HG02759 (cell line): ENCODE measurements around the gene ZNF74.
A peak's percentile ranks its signal among the peaks of the same experiment; 100 is the strongest.
"Not testable (repeated sequence)": the region's sequence is repeated elsewhere in the genome, so short reads cannot be mapped to it uniquely, and the experiment has no call there.

ENCODE experiments used
- ATAC-seq: cut with Tn5 transposase; IDR thresholded peaks from one replicate; pipeline ENCODE4 v1.9.1; 2021; ENCODE audit warnings: mild to moderate bottlenecking, moderate library complexity; ENCODE audit not compliant: unreplicated experiment

Gene ZNF74

DNA sequence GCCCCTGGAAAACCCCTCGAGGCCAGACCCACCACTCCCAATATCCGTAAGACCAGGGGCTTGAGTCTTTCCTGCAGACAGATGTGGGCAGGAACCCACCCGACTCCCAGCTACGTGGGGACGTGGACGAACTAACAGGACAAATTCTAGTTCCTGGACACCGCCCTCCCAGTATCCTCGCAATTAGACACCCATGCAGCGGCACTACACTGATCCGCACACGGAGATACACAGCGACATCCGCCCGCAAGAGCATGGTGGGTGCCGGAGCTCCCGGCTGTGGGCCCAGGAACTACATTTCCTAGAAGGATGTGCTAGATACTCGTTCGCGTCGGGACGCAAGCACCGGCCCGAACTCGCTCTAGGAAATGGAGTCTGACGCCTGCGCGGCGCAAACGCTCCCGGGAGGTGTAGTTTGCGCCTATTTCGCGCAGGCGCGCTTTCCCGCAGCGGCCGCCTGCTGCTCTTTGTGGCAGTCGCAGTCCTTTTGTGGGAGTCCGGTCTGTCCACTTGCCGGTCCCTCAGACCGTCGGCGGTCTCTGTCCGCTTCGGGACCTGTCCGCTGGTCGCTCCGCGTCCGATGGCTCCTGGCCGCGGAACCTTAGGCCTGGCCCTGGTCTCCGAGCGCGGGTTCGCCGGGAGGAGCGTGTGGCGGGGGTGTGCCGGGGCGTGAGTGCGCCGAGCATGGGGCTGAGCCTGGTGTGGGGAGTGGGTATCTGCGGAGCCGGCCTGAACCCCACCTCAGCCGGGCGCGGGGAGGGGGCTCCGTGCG, at the start of gene ZNF74:
ZNF74 (plus strand) TSS at position 447 of the 772 bp plus-strand sequence. CDS start 478 bp downstream, outside the sequence.
- peak; percentile 80 for ATAC-seq

DNA sequence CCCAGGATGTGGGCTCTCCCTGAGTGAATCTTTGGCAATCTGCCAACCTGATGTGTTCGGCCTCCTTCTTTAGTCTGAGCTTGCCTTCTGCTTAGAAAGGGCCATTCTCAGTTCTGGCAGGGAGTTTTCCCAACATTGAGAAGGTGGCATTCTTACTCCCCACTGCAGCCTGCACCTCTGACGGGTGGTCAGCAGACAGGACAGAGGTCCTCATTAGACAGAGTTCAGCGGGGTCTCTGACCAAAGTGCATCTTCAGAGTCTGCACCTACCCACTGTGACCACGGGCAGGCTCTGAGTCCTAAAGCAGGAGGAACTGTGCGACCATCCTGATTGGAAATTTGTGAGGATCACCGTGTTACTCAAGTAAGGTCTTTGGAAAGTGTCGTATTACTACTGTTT, 47.4 kb upstream of the ZNF74 start:
- not testable (repeated sequence) for ATAC-seq

DNA sequence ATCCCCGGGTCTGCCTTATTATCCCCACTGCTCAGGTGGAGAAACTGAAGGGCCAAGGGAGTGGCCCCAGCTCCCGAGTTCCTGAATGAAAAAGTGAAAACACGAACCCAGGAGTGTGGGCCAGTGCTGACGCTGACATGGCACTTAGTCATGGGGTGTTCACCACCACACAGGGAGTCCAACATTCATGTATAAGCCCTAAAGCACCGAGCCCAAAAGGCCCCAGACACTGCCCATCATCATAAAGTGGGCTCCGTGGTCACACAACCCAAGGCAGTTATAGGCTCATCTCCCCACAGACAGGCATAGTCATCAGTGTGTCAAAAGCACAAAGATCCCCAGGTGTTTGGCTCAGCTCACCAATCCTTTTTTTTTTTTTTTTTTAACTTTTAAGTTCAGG, 41.4 kb upstream of the ZNF74 start:
- not testable (repeated sequence) for ATAC-seq

DNA sequence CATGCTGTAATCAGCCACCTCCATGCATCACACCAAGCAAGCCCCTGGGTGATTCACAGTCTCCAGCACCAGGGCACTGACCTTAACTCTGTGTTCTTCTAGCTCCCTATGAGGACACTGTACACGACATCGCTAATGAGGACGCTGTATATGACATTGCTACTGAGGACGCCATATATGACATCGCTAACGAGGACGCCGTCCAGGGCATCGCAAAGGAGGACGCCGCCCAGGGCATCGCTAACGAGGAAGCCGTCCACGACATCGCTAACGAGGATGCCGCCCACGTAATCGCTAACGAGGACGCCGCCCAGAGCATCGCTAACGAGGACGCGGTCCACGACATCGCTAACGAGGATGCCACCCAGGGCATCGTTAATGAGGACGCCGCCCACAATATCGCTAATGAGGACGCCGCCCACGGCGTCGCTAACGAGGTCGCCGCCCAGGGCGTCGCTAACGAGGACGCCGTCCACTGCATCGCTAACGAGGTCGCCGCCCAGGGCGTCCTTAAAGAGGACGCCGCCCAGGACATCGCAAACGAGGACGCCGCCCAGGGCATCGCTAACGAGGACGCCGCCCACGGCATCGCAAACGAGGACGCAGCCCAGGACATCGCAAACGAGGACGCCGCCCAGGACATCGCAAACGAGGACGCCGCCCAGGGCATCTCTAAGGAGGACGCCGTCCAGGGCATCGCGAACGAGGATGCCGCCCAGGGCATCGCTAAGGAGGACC, 39.5 kb upstream of the ZNF74 start:
- no peak for ATAC-seq

DNA sequence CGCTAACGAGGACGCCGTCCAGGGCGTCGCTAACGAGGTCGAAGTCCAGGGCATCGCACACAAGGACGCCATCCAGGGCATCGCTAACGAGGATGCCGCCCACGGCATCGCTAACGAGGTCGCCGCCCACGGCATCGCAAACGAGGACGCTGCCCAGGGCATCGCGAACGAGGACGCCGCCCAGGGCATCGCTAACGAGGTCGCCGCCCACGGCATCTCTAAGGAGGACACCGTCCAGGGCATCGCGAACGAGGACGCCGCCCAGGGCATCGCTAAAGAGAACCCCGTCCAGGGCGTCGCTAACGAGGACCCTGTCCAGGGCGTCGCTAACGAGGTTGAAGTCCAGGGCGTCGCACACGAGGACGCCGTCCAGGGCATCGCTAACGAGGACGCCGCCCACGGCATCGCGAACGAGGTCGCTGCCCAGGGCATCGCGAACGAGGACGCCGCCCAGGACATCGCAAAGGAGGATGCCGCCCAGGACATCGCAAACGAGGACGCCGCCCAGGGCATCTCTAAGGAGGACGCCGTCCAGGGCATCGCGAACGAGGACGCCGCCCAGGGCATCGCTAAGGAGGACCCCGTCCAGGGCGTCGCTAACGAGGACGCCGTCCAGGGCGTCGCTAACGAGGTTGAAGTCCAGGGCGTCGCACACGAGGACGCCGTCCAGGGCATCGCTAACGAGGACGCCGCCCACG, 37.9 kb upstream of the ZNF74 start:
- not testable (repeated sequence) for ATAC-seq

DNA sequence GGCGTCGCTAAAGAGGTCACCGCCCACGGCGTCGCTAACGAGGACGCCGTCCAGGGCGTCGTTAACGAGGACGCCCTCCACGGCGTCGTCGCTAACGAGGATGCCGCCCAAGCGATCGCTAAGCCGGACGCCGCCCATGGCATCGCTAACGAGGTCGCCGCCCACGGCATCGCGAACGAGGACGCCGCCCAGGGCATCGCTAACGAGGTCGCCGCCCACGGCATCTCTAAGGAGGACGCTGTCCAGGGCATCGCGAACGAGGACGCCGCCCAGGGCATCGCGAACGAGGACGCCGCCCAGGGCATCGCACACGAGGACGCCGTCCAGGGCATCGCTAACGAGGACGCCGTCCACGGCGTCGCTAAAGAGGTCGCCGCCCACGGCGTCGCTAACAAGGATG, 37.0 kb upstream of the ZNF74 start:
- ATAC-seq = not testable (repeated sequence)

DNA sequence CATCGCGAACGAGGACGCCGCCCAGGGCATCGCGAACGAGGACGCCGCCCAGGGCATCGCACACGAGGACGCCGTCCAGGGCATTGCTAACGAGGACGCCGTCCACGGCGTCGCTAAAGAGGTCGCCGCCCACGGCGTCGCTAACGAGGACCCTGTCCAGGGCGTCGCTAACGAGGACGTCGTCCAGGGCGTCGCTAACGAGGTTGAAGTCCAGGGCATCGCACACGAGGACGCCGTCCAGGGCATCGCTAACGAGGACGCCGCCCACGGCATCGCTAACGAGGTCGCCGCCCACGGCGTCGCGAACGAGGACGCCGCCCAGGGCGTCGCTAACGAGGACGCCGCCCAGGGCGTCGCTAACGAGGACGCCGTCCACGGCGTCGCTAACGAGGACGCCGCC, 36.0 kb upstream of the ZNF74 start:
- not testable (repeated sequence) for ATAC-seq

DNA sequence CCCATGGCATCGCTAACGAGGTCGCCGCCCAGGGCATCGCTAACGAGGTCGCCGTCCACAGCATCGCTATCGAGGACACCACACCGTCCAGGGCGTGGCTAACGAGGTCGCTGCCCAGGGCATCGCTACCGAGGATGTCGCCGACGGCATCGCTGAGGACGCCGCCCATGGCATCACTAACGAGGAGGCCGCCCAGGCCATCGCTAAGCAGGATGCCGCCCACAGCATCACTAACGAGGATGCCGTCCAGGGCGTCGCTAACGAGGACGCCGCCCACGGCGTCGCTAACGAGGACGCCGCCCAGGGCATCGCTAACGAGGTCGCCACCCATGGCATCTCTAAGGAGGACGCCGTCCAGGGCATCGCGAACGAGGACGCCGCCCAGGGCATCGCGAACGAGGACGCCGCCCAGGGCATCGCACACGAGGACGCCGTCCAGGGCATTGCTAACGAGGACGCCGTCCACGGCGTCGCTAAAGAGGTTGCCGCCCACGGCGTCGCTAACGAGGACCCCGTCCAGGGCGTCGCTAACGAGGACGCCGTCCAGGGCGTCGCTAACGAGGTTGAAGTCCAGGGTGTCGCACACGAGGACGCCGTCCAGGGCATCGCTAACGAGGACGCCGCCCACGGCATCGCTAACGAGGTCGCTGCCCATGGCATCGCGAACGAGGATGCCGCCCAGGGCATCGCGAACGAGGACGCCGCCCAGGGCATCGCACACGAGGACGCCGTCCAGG, 35.3 kb upstream of the ZNF74 start:
- ATAC-seq = not testable (repeated sequence)

DNA sequence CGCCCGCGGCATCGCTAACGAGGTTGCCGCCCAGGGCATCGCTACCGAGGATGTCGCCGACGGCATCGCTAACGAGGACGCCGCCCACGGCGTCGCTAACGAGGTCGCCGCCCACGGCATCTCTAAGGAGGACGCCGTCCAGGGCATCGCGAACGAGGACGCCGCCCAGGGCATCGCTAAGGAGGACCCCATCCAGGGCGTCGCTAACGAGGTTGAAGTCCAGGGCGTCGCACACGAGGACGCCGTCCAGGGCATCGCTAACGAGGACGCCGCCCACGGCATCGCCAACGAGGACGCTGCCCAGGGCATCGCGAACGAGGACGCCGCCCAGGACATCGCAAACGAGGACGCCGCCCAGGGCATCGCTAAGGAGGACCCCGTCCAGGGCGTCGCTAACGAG, 33.7 kb upstream of the ZNF74 start:
- not testable (repeated sequence) for ATAC-seq

DNA sequence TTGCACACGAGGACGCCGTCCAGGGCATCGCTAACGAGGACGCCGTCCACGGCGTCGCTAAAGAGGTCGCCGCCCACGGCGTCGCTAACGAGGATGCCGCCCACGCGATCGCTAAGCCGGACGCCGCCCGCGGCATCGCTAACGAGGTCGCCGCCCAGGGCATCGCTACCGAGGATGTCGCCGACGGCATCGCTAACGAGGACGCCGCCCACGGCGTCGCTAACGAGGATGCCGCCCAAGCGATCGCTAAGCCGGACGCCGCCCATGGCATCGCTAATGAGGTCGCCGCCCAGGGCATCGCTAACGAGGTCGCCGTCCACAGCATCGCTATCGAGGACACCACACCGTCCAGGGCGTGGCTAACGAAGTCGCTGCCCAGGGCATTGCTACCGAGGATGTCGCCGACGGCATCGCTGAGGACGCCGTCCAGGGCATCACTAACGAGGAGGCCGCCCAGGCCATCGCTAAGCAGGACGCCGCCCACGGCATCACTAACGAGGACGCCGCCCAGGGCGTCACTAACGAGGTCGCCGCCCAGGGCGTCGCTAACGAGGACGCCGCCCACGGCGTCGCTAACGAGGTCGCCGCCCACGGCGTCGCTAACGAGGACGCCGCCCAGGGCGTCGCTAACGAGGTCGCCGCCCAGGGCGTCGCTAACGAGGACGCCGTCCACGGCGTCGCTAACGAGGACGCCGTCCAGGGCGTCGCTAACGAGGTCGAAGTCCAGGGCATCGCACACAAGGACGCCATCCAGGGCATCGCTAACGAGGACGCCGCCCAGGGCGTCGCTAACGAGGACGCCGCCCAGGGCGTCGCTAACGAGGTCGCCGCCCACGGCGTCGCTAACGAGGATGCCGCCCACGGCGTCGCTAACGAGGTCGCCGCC, 32.8 kb upstream of the ZNF74 start:
- not testable (repeated sequence) for ATAC-seq

DNA sequence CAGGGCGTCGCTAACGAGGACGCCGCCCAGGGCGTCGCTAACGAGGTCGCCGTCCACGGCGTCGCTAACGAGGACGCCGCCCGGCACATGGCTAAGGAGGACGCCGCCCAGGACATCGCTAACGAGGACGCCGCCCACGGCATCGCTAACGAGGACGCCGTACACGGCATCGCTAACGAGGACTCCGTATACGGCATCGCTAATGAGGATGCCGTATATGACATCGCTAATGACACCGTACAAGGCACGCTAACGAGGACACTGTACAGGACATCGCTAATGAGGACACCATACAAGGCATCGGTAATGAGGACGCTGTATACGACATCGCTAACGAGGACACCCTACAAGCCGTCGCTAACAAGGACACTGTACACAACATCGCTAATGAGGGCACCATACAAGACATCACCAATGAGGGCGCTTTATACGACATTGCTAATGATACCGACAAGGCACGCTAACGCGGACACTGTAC, 32.2 kb upstream of the ZNF74 start:
- not testable (repeated sequence) for ATAC-seq

DNA sequence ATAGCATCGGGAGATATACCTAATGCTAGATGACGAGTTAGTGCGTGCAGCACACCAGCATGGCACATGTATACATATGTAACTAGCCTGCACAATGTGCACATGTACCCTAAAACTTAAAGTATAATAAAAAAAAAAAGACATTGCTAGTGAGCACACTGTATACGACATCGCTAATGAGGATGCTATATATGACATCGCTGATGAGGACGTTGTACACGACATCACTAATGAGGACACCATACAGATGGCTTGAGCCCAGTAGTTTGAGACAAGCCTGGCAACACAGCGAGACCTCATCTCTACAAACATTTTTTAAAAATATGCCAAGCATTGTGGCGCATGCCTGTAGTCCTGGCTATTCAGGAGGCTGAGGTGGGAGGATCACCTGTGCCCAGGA, 31.5 kb upstream of the ZNF74 start:
- not testable (repeated sequence) for ATAC-seq

DNA sequence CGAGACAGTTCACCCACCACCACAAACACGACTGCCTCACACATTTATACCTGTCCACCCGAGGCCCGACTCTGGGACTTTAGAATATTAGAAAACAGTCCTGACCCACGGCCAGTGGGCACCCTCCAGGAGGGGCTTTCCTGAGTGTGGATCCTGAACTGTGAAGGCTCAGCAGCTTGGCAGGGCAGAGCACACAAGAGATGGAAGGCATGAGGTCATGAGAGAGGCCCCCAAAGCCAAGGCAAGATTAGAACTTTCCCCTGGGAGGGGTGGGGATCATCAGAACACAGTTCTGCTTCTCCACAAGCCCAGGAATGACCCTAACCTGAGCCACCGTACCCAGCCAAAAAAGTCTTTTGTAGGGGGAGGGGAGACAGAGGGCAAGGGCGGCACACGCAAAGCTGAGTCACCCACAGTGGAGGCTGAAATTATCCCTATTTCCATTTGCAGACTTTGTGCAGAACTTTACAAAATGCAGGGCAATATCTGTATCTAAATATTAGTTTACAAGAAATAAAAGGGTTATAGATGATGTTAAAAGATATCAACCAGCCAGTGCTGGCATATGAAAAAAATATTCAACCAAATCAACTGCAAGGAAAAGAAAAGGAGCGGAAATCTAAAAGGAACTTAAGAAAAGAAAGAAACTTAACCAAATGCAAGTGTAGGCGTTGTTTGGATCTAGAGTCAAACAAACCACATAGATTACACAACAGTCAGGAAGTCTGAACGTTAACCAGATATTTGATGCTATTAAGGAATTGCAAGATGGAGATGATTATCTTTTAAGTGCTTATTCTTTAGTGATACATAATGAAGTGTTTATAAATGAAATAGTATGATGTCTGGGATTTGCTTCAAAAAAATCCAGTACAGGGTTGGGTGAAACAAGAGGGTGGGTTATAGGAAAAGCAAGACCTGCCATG, 29.4 kb upstream of the ZNF74 start:
- not testable (repeated sequence) for ATAC-seq

DNA sequence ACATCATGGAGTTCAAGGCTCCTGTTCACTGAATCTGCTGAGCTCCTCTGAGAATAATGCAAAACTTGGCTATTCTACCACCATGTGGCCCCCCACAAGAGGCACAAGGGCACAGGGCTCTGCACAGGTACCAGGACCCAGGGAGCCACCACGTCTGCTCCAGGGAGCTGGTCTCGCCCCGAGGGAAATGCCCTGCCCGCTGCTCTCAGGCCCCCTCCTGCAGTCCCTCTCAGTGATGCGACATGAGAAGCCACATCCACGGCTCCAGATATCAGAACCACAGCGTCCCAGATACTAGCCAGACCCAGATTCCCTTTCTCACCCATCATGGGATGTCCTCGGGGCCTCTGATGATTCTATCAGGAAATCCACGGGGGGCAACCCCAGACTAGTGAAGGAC, 27.1 kb upstream of the ZNF74 start:
- ATAC-seq = not testable (repeated sequence)

DNA sequence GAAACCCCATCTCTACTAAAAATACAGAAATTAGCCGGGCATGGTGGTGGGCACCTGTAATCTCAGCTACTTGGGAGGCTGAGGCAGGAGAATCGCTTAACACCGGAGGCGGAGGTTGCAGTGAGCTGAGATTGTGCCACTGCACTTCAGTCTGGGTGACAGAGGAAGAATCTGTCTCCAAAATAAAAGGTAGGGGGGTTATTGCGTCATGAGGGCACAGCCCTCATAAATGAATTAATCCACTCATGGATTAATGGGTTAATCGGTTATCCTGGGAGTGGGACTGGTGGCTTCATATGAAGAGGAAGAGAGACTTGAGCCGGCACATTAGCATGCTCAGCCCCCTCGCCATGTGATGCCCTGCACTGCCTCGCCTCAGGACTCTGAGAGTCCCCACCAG, 25.1 kb upstream of the ZNF74 start:
- not testable (repeated sequence) for ATAC-seq

DNA sequence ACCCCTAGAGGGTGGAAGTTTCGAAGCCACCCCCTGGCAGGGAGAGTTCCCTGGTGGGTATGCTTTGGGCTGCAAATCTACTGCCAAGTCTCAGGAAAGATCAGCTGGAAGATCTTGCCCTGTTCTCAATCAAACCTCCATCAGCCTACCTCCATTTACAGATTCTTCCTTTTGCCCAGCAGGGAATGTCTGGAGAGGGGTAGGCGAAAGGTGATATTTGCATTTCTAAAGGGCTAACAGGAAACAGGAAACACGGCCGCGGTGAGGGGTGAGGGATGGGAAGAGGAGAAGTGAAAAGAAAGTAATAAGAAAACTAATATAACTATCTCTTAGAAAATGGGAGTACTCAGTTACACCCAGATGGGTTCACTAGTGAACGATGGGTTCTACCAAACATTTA, 22.3 kb upstream of the ZNF74 start:
- ATAC-seq = not testable (repeated sequence)

DNA sequence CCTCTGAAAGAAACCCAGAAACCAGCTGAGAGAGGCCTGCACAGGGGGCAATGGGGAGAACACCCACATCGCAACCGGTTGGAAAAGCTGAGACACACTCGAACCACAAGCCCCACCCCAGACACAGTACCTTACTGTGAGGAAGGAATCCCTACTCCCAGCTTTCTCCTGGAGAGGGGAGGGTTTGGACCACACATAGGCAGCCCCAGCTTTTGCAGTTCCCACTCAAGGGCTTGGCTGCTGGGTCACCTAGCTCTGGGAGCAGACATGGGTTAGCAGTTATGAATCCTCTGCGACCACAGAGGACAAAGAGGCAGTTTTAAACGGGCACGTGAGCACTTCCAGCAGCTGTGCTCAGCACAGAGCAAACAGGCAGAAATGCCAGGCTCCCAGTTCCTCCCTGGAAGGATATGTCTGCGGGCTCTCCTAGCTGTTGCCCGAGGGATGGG, 21.5 kb upstream of the ZNF74 start:
- not testable (repeated sequence) for ATAC-seq

DNA sequence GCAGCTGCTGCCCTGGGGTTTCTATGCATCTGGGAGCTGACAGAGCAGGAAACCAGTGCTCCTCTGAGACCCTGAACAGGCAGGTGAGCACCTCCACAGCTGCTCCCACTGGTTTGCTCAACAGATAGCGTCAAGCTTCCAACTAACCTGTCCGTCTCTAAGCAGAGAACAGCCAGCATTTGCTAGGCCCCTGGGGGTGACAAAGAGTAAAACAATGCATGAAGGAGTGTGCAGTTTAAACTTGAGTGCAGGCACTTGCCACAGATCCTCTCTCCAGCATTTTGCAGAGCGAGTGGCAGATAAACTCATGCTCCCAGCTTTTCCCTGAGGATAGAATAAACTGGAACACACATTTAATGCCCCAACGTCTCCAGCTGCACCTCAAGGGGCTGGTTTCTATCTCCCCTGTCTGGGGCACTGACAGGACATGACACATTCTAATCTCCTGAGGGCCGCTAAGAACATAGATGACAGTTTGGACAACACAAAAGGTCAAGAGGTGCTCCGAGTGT, 20.7 kb upstream of the ZNF74 start:
- not testable (repeated sequence) for ATAC-seq
